Lung microvascular endothelial cell (primary cell): ENCODE results near the gene POP7. TPM values are rescaled to one million over a fixed set of nuclear protein-coding genes. Genes with fewer than 3 reads are reported as not detected.
"Not testable (repeated sequence)": the region's sequence is repeated elsewhere in the genome, so short reads cannot be mapped to it uniquely, and the experiment has no call there.

Experiments used
- DNase-seq, 2 donors: peaks; one replicate each; pipeline versions ENCODE4 v3.0.0 to v3.0.0-alpha.2; 2010; ENCODE audit warnings: low read depth in 2 of 2
- total RNA-seq: library from RNA; depleted of rRNA; stranded (reverse); fragments of >200 nt; gene quantifications from 2 replicates; pipeline ENCODE4 v1.2.1, GENCODE V29; 2014

POP7 gene
- total RNA-seq, 1 donor from 2014 or later: 33.3 TPM

DNA sequence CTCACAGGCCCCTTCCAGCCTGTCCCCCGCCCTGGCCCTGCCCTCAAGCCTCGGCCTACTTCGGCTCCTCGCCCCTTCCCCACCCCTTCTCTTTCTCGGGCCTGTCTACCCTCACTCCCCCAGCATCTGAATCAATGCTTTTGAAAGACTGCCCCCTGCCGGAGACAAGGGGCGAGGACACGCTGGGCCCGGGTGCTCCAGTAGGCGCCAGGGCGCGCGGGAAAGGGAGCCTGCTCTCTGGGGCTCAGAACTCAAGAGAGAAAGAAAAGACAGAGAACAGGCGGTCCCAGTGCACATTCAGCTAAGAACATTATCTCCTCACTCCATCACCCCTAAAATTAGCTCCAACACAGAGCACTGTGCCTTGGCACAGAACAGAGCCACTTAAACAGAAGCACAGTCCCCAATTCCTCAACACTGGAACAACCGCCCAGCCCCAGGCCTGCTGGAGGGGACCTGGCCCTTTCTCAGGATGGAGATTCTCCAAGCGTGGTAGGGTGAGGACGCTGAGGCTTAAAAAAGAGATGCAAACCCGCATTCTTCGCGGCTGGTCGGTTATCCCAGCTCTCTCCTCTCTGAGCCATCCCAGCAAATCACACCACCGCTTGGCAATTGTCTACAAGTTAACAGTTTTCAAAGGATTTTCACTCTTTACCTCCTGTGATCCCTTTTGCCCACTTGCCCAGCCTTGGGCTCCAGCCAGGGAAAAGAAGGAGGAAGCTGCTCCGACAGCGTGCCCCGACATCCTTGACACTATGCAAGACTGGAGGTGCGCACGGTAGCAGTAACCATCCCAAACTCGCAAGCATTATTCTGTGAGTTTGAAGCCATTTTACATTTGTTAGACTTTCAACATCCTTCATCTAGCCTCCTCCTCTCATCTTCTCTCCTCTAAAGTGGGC is 14.0 kb upstream of the POP7 start:
- peak; percentile 72 to 80 for DNase-seq

DNA sequence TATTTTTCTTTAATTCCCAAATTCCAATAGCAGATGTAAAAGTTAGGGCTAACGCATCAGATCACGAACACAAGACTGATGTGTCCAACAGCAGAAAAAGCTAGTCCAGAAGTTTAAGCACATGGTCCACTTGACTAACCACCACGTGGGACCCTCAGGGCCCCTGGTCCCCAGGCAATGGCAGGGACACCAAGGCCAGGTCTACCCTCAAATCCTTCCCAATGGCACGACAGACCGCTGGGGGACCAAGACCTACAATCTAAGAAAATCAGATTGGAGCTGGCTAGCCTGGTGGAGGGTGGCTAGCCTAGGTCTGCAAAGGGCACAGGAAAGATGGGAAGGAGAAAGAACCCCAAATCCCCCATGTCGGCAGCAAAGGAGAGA is 13.4 kb upstream of the POP7 start:
- DNase-seq: no peak

DNA sequence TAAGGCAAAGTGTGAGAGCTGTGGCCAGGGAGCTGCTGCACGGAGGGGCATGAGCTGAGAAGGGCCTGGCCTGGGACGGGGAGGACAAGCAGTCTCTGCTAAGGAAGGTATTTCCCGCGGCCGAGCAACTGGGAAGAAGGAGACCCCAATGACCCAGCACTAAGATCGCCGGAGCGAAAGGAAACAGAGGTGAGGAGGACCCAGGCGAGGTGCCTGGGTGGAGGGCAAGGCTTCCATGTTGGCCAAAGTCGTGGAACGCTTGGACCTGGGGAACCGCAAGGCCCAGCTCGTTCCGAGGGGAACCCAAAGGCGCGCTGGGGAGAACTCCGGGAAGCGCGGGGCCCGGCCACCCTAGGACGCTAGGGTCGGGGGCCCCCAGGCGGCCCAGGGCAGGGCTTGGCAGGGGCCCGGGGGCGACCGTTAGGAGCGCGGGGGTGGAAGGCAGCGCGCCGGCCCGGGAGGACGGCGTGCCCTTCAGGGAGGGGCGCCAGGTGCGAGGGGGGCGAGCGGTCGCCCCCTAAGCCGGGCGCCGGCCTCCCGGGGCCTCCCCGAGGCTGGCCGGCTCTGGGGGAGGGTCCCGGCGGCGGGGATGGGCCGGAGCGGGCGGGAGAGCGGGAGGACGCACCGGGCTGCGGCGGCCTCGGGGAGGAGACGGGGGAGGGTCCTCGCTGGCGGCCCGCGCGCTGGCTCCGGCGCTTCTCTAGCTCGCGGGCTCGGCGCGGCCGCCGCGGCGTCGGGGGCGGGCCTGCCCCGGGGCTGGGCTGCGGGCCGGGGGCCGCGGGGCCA is 12.4 kb upstream of the POP7 start:
- peak in 1 of 2 donors; percentile 17 for DNase-seq

DNA sequence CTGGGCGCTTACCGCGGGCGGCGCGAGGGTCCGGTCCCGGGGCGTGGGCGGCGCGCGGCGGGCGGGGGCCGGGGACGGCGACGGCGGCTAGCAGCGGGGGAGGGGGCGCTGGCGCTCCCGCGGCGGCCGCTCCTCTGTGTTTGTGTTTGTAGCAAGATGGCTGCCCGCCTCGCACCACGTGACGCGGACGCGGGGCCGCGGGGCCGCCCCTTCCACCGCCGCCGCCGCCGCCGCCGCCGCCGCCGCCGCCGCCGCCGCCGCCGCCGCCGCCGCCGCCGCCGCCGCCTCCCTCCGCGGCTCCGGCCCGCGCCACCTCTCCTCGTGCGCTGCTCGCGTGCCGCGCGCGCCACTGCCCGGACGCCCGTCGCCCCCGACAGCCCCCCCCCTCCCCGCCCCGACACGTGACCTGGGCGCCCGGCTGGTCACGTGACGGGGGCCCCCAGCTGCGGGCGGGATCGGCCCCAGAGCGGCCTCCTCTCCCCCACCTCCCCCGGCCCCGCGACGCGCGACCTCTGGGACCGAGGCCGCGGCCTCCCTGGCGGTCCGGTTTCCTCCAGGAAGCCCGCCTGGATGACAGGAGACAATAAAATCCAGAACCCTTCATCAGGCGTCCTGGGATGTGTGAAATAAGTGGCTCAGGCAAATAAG is 11.7 kb upstream of the POP7 start, which contains the start of gene GIGYF1:
GIGYF1 (minus strand) TSS at position 153 of the 648 bp plus-strand sequence. CDS start 6,012 bp downstream, outside the sequence.
- DNase-seq: peak; percentile 62 to 80

DNA sequence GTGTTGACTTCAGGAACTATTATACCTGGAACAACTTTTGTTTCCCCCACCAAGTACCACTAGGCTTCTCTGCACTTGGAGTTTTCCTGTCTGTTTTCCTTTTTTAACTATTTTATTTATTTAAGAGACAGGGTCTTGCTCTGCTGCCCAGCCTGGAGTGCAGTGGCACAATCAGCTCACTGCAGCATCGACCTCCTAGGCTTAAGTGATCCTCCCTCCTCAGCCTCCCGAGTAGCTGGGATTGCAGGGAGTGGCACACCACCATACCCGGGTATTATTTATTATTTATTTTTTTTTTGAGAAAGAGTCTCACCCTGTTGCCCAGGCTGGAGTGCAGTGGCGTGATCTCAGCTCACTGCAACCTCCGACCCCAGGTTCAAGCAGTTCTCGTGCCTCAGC is 9.8 kb upstream of the POP7 start:
- DNase-seq: no peak

DNA sequence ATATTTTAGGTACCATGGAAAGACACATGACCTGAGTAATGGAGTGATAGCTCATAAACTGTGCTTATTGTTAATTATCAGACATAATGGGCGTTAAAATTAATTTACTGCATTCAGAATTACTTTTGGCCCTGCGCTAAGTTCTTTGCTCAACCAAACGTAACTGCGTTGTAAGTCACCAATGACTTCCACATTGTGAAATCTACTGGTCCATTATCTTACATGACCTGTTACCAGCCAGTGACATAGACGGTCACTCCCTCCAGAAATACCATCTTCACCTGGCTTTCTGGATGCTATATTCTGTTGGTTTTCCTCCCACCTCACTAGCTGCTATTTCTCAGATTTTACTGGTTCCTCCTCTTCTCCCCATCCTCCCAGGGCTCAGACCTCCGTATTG is 6.9 kb upstream of the POP7 start:
- no peak for DNase-seq

DNA sequence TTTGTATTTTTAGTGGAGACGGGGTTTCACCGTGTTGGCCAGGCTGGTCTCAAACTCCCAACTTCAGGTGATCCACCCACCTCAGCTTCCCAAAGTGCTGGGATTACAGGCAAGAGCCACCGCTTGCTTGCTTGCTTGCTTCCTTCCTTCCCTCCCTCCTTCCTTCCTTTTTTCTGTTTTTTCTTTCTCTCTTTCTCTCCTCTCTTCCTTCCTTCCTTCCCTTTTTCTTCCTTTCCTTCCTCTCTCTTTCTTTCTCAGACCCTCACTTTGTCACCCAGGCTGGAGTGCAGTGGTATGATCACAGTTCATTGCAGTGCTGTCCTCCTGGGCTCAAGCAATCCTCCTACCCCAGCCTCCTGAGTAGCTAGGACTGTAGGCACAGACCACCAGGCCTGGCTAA is 4.8 kb upstream of the POP7 start:
- not testable (repeated sequence) for DNase-seq

DNA sequence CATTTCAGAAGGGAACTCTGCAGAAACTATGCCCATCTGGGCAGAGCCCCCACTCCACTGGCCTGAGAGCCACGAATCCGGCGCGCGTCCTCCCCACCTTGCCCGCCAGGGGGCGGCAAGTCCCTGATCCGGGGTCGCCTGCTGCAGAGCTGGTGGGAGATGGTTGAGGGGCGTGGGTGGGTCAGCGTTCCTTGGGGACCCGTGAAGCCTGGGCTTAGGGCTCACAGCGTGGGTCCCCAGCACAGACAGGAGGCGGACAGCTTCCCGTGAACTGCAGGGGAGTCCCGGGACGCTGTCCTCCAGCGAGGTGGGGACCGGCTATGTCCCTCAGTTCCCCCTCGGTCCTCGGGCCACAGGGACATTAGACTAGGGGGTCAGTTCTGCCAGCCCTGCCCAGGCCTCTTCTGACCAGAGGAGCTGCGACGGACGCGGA is 585 bp upstream of the POP7 start:
- DNase-seq: peak; percentile 70 to 76

DNA sequence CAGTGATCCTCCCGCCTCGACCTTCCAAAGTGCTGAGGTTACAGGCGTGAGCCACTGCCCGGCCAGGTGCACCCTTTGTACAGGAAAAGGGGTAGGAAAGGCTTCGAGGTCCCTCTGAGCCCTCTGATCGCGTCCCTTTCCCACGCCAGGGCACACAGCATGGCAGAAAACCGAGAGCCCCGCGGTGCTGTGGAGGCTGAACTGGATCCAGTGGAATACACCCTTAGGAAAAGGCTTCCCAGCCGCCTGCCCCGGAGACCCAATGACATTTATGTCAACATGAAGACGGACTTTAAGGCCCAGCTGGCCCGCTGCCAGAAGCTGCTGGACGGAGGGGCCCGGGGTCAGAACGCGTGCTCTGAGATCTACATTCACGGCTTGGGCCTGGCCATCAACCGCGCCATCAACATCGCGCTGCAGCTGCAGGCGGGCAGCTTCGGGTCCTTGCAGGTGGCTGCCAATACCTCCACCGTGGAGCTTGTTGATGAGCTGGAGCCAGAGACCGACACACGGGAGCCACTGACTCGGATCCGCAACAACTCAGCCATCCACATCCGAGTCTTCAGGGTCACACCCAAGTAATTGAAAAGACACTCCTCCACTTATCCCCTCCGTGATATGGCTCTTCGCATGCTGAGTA is 871 bp downstream of the POP7 start:
- DNase-seq: no peak

DNA sequence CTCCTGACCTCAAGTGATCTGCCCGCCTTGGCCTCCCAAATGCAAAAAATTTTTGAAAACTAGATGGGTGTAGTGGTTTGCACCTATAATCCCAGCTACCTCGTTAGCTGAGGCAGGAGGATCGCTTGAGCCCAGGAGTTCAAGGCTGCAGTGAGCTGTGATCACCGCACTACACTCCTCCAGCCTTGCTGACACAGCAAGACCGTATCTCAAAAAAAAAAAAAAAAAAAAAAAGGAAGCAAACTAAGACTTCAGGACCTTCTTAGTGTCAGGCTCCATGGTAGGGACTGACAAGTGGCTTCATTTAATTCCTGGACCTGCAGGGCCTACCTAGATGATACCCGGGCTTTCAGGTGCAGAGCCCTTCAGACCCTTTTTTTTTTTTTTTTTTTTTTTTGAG is 2.5 kb downstream of the POP7 start:
- DNase-seq: no peak

DNA sequence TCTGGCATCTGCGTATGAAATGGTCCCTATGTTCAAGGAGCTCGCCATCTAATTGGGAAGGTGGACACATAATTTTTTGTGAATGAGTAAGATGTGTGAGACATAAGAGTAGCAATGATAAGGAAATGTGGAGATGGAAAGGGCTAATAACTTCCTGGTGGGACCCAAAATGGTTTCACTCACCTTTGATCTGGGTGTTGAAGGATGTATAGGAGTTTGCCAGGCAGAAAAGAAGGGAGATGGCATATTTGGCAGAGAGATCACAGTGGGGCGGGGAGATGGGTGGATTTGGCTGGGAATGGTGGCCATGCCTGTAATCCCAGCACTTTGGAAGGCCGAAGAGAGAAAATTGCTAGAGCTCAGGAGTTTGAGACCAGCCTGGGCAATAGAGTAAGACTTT is 4.5 kb downstream of the POP7 start:
- DNase-seq: no peak

DNA sequence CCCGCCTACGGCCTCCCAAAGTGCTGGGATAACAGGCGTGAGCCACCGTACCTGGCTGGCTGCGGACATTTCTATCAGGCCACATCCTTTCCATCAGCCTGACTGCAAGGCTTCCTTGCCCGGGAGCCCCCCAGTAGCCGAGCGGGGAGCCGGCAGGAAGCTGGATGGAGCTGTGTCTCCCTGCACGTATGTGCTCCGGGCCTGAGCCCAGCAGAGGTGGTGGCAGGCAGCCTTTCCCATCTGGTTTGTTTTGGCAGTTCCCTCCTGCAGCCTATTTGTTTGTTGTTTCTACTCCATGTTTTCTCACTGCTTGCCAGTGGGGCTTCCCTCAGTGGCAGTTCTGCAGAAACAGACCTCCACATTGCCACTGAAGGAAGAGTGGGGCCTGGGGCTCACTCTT is 5.4 kb downstream of the POP7 start:
- no peak for DNase-seq

DNA sequence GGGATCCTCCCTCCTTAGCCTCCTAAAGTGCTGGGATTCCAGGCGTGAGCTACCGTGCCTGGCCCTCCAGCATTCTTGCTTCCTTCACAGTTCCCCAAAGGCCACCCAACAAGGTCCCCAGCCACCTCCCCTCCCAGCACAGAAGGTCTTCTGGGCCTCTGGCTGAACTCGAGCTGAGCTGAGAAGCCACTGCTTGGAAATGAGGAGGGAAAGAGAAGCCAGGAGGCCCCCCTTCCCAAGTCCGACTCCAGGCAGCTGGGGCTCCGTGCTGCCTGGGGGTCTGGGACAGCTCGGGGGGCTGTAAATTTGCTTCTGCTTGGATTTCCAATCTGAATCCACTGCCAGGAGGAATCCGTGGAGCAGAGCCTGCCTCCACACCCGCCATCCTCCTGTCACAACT is 8.8 kb downstream of the POP7 start:
- DNase-seq: no peak

DNA sequence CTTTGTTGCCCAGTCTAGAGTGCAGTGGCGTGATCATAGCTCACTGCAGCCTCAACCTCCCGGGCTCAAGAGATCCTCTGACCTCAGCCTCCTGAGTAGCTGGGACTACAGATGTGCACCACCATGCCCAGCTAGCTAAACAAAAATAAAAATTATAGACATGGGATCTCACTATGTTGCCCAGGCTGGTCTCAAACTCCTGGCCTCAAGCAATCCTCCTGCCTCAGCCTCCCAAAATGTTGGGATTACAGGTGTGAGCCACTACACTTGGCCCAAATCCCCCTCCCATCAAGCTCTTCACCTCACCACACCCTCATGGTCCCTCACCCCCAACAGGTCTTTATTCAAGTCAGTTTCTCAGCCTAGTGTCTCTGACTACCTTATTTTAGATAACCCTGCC is 11.2 kb downstream of the POP7 start:
- not testable (repeated sequence) for DNase-seq

DNA sequence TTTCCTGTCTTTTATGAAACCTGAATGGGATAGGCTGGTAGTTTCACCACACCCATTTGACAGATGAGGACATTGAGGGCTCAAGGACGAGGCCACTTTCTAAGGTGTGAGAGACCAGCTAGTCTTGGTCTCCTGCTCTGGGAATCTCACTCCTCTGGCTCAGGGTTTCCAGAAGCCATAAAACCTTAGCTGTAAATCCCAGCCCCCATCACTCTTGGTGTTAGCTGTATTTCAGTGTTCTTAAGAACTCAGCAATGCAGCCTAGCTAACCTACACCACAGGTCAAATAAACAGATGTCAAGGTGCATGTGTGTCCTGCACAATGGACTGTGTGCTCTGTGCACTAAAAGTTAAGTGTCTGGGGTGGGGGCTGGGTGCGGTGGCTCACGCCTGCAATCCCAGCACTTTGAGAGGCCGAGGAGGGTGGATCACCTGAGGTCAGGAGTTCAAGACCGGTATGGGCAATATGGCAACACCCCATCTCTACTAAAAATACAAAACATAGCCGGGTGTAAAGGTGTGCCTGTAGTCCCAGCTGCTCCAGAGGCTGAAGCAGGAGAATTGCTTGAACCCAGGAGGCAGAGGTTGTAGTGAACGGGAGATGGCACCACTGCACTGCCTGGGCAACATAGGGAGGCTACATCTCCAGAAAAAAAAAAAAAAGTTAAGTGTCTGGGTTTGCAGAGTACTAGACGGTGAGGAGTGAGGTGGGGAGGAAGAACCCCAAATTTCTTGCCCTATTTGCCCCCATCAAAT is 13.8 kb downstream of the POP7 start:
- peak in 1 of 2 donors; percentile 8 for DNase-seq

DNA sequence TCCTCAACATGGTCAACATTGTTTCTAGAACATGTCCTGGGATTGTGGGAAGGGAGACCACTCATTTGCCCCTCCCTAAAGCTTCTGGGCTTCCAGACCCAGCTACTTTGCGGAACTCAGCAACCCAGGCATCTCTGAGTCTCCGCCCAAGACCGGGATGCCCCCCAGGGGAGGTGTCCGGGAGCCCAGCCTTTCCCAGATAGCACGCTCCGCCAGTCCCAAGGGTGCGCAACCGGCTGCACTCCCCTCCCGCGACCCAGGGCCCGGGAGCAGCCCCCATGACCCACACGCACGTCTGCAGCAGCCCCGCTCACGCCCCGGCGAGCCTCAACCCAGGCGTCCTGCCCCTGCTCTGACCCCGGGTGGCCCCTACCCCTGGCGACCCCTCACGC is 14.4 kb downstream of the POP7 start, which contains the start of gene EPO:
EPO (plus strand) TSS at position 190 of the 392 bp plus-strand sequence. CDS start 513 bp downstream, outside the sequence.
- no peak for DNase-seq

DNA sequence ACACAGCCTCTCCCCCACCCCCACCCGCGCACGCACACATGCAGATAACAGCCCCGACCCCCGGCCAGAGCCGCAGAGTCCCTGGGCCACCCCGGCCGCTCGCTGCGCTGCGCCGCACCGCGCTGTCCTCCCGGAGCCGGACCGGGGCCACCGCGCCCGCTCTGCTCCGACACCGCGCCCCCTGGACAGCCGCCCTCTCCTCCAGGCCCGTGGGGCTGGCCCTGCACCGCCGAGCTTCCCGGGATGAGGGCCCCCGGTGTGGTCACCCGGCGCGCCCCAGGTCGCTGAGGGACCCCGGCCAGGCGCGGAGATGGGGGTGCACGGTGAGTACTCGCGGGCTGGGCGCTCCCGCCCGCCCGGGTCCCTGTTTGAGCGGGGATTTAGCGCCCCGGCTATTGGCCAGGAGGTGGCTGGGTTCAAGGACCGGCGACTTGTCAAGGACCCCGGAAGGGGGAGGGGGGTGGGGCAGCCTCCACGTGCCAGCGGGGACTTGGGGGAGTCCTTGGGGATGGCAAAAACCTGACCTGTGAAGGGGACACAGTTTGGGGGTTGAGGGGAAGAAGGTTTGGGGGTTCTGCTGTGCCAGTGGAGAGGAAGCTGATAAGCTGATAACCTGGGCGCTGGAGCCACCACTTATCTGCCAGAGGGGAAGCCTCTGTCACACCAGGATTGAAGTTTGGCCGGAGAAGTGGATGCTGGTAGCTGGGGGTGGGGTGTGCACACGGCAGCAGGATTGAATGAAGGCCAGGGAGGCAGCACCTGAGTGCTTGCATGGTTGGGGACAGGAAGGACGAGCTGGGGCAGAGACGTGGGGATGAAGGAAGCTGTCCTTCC is 15.0 kb downstream of the POP7 start:
- DNase-seq: no peak

DNA sequence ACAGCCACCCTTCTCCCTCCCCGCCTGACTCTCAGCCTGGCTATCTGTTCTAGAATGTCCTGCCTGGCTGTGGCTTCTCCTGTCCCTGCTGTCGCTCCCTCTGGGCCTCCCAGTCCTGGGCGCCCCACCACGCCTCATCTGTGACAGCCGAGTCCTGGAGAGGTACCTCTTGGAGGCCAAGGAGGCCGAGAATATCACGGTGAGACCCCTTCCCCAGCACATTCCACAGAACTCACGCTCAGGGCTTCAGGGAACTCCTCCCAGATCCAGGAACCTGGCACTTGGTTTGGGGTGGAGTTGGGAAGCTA is 15.5 kb downstream of the POP7 start:
- DNase-seq: no peak

DNA sequence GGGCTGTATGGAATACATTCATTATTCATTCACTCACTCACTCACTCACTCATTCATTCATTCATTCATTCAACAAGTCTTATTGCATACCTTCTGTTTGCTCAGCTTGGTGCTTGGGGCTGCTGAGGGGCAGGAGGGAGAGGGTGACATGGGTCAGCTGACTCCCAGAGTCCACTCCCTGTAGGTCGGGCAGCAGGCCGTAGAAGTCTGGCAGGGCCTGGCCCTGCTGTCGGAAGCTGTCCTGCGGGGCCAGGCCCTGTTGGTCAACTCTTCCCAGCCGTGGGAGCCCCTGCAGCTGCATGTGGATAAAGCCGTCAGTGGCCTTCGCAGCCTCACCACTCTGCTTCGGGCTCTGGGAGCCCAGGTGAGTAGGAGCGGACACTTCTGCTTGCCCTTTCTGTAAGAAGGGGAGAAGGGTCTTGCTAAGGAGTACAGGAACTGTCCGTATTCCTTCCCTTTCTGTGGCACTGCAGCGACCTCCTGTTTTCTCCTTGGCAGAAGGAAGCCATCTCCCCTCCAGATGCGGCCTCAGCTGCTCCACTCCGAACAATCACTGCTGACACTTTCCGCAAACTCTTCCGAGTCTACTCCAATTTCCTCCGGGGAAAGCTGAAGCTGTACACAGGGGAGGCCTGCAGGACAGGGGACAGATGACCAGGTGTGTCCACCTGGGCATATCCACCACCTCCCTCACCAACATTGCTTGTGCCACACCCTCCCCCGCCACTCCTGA is 16.7 kb downstream of the POP7 start:
- DNase-seq: no peak
